ENCODE data around the gene ANKFY1.

The ANKFY1 gene, protein sequence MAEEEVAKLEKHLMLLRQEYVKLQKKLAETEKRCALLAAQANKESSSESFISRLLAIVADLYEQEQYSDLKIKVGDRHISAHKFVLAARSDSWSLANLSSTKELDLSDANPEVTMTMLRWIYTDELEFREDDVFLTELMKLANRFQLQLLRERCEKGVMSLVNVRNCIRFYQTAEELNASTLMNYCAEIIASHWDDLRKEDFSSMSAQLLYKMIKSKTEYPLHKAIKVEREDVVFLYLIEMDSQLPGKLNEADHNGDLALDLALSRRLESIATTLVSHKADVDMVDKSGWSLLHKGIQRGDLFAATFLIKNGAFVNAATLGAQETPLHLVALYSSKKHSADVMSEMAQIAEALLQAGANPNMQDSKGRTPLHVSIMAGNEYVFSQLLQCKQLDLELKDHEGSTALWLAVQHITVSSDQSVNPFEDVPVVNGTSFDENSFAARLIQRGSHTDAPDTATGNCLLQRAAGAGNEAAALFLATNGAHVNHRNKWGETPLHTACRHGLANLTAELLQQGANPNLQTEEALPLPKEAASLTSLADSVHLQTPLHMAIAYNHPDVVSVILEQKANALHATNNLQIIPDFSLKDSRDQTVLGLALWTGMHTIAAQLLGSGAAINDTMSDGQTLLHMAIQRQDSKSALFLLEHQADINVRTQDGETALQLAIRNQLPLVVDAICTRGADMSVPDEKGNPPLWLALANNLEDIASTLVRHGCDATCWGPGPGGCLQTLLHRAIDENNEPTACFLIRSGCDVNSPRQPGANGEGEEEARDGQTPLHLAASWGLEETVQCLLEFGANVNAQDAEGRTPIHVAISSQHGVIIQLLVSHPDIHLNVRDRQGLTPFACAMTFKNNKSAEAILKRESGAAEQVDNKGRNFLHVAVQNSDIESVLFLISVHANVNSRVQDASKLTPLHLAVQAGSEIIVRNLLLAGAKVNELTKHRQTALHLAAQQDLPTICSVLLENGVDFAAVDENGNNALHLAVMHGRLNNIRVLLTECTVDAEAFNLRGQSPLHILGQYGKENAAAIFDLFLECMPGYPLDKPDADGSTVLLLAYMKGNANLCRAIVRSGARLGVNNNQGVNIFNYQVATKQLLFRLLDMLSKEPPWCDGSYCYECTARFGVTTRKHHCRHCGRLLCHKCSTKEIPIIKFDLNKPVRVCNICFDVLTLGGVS

DNA sequence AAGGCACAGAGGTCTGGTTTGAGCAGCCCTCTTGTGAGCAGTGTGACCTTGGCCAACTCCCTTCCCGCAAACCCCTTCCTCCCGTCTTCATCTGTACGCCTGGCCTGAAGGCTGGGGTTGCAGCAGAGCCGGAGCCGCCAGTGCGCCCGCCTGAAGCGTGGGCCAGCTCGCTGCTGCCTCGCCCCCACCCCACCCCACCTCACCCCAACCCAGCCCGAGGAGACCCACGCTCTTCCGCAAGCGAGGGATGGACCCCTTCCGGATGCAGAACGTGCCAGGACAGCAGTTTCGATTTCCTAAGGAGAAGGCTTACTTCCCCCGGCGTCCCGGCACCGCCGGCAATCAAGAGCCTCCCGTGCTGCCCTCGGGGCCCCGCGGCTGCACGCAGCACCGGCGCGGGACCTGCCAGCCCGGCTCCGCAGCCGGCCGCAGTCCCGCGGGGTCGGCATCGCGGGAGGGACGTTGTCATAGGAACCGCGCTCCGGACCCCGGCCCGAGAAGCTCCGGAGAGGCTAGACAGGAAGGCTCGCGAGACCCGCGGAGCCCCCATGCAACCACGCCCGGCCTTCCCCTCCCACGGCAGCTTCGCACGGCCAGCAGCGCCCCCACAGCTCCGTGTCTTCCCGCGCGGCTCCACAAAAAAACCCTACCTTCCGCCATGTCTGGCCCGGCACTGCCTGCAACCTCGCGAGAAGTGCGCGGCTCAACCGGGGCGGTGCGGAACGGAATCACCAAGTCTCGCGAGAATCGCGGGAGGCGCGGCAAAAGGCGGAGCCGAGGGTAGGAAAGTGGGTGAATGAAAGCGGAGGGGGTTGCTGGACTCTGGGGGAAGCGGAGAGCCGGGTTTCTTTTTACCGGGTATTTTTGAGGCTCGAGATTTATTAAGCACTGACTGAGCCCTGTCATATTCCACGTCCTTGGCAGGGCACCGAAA is at the start of gene ANKFY1:
TSS of gene ANKFY1 (minus strand) at position 698 of the 934 bp plus-strand sequence. CDS start at position 660, 38 bp downstream.
- DNase-seq, result peak; percentile 83

GRCh38 chr17:4310354-4311060 is 46.7 kb upstream of the ANKFY1 start:
- no peak for DNase-seq

GRCh38 chr17:4309897-4310296 is 46.1 kb upstream of the ANKFY1 start:
- no peak for DNase-seq

DNA sequence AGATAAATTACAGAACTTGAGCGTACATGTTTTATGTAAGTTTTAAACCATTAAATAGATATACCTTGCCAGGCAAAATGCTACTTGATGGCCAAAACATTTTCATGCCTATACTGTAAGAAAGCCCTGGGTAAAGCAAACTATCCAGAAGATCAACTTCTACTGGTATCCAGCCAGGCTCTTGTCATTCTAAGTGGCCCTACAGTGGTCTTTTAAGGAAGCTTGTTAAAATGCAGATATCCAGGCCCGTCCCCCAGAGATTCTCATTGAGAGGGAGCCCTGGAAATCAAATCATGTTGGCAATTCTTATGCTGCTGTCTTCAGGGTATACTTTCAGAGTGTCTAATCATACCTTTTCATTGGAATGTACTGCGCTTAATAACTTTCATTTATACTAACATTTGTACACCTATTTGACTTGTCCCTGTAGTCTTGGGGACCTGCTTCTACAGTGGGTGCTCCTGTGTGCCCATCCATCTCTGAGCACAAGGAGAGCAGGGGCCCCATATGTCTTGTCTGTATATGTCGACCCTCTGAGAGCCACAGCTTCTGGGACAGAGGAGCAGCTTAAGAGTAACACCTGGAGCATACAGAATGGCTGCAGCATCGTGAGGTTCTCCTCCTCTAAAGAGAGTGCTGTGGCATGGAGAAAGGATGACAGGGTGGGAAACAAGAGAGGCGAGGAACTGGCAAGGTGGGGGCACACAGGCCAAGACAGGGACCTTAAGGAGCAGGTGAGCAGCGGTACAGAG is 43.6 kb upstream of the ANKFY1 start:
- DNase-seq, result no peak

DNA sequence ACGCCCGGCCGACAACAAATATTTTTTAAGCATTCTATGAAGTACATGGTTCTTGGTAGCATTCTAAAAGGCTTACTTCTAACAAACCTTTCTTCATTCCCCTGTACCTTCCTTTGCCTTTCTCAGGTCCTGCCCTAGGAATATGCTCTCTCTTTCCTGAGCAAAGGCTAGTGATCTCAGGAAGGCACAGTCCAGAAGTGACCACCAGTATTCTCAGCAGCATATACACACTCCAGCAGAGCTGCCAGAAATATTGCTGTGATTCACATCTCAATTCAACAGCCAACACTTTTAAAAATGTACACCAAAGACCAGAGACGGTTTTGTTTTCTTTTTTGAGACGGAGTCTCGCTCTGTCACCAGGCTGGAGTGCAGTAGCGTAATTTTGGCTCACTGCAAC is 41.4 kb upstream of the ANKFY1 start:
- DNase-seq, result no peak

GRCh38 chr17:4304417-4305027 is 40.7 kb upstream of the ANKFY1 start:
- peak; percentile 14 for DNase-seq

- no peak for DNase-seq
Observed at GRCh38 chr17:4301066-4301465, 37.3 kb upstream of the ANKFY1 start.

DNA sequence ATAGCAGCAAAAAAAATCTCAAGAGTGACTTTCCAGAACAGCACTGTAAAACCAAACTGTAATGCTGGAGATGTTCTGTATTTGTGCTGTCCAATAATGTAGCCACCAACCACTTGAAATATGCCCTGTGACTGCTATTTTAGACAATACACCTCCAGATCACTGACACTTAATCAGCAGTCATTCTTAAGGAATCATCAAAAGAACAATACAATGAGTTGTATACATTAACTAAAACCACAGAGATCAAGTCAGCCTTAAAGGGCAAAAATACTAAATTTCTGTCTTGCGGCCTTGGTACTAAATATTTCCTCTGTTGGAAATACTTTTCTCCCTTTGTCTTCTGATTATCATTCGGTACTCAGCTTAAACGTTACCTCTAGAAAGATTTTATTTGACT is 33.6 kb upstream of the ANKFY1 start:
- no peak for DNase-seq

- no peak for DNase-seq
Observed at GRCh38 chr17:4295686-4296085, 31.9 kb upstream of the ANKFY1 start.

GRCh38 chr17:4293572-4293971 is 29.8 kb upstream of the ANKFY1 start:
- DNase-seq, result no peak

- DNase-seq, result no peak
Observed at GRCh38 chr17:4287710-4288109, 23.9 kb upstream of the ANKFY1 start.

- no peak for DNase-seq
Observed at GRCh38 chr17:4276514-4276913, 12.7 kb upstream of the ANKFY1 start.

DNA sequence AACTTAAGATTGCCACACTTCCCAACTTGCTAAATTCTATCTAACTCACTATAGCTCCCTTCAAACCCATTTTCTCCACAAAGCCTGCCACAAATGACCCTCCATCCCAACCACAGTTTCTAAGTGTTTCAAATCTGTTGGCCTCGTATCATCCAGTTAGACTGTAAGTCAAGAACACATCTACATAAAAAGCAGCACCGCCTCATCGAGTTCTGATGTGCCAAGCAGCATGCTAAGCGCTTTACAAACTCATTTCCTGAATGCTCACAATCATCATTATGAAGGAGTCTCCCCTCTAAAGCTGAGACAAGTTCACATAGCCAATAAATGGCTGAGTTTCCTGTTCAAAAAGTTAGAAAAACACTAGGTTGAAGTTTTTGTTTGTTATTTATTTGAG is 9.2 kb upstream of the ANKFY1 start:
- DNase-seq, result no peak

- no peak for DNase-seq
Observed at GRCh38 chr17:4272213-4272971, 8.6 kb upstream of the ANKFY1 start.

GRCh38 chr17:4270736-4271135 is 7.0 kb upstream of the ANKFY1 start:
- DNase-seq, result no peak

DNA sequence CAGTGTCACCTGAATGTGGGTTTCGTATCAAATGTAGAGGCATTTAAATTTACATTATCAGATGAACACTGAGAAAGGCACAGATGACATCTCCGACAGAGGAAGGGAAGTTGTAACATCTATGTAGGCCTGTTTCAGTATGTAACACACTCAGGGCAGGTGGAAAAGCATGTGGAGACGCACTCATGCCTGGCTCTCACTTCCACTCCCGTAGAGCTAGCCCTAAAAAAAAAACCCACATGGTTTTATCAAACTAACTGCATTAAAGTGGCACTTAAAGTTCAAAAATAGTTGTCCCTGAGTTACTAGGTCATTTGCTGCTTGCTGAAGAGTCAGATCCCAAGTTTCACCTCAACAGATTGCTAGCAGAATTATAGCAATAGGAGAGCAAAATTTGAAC is 6.1 kb upstream of the ANKFY1 start:
- DNase-seq, result no peak

DNA sequence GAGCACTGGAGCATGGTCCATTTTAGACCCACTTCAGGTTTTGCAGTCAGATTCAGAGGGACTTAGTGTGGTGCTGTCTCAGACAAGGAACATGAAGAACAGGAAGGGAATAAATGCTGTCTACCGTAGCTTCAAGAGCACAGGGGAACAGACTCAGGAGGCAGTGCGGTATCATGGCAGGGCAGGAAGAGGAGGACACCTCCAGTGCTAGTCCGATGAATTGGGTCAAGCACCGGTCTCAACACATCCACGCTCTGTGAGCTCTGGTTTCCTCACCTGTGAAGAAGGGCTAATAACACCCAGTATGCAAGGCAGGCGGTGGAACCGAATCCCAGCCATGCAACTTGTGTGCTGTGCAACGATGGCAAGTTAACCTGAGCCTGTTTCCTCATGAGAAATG is 3.6 kb upstream of the ANKFY1 start:
- no peak for DNase-seq

- DNase-seq, result no peak
Observed at GRCh38 chr17:4266550-4266949, 2.8 kb upstream of the ANKFY1 start.

- no peak for DNase-seq
Observed at GRCh38 chr17:4262703-4263102, 1.1 kb downstream of the ANKFY1 start.

GRCh38 chr17:4261452-4261851 is 2.3 kb downstream of the ANKFY1 start:
- DNase-seq, result no peak
